Omental fat pad (tissue), 4 donors: ENCODE results near the gene SUMO3. TPM values are rescaled to one million over a fixed set of nuclear protein-coding genes. Genes with fewer than 3 reads are reported as not detected.
A peak's percentile ranks its signal among the peaks of the same experiment; 100 is the strongest.

Experiments used
- ATAC-seq: fragments of 150-250 bp; one replicate; pipeline ENCODE4 v1.9.1; 2016; ENCODE audit warnings: mild to moderate bottlenecking, moderate library complexity; ENCODE audit not compliant: low FRiP score
- DNase-seq: peaks from one replicate; pipeline ENCODE4 v3.0.0-alpha.2; 2019; ENCODE audit warnings: low spot score
- total RNA-seq, 4 donors: library from RNA; depleted of rRNA; stranded (reverse); fragments of >200 nt; gene quantifications; one replicate each; pipeline ENCODE4 v1.1.0, GENCODE V29; 2016
- TF ChIP-seq, protein P1 (sequence below), 3 donors: fragments of 450-650 bp; IDR thresholded peaks; one replicate each; pipeline ENCODE4 v1.5.1; 2016 to 2017; ENCODE audit warnings: antibody characterized with exemption in 3 of 3, mild to moderate bottlenecking in 3 of 3, moderate library complexity in 2 of 3

The SUMO3 gene
- total RNA-seq, 4 donors from 2014 or later, result 55.5 to 62.9 (median 60.2) TPM

DNA sequence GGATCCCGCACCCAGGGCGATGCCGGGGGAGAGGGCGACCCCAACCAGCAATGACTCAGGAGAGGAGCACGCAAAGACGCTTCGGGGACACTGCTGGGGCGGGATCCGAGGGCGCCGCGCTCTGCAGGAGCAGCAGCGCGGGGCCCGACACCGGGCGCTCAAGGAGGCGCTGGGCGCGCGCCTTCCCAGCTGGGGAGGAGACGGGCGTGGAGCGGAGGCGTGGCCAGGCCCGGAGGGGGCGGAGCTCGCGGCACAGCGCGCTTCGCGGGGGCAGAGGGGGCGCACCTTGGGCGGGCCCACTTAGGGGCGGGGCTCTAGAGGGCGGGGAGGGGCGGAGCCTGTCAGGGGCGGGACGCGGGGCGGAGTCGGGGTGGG, 369 bp downstream of the SUMO3 start:
- TF ChIP-seq, protein P1, sequence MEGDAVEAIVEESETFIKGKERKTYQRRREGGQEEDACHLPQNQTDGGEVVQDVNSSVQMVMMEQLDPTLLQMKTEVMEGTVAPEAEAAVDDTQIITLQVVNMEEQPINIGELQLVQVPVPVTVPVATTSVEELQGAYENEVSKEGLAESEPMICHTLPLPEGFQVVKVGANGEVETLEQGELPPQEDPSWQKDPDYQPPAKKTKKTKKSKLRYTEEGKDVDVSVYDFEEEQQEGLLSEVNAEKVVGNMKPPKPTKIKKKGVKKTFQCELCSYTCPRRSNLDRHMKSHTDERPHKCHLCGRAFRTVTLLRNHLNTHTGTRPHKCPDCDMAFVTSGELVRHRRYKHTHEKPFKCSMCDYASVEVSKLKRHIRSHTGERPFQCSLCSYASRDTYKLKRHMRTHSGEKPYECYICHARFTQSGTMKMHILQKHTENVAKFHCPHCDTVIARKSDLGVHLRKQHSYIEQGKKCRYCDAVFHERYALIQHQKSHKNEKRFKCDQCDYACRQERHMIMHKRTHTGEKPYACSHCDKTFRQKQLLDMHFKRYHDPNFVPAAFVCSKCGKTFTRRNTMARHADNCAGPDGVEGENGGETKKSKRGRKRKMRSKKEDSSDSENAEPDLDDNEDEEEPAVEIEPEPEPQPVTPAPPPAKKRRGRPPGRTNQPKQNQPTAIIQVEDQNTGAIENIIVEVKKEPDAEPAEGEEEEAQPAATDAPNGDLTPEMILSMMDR (IDR thresholded peaks at IDR 0.05), result no peak
- DNase-seq, result peak; percentile 64
- ATAC-seq, result peak; percentile 83

DNA sequence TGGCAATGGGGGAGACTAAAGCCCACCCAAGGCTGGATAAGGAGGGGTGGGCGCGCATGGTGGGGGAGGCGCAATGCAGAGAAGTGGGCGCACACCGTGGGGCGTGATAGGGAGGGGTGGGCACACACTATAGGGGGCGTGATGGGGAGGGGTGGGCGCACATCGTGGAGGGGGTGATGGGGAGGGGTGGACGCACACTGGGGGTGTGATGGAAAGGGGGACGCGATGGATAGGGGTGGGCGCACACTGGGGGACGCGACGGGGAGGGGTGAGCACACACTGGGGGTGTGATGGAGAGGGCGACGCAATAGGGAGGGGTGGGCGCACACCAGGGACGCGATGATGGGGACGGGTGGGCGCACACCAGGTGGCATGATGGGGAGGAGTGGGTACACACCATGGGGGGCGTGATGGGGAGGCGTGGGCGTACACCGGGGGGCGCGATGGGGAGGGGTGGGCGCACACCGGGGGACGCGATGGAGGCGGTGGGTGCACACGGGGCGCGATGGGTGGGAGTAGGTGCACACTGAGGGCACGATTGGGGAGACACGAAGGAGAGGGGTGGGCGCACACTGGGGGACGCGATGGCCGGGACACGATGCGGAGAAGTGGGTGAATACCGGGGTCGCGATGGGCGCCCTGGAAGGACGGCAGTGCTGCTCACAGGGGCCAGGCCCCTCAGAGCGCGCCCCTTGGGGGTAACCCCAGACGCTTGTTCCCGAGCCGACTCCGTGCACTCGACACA, 929 bp downstream of the SUMO3 start:
- ATAC-seq (no peak), DNase-seq (no peak)

DNA sequence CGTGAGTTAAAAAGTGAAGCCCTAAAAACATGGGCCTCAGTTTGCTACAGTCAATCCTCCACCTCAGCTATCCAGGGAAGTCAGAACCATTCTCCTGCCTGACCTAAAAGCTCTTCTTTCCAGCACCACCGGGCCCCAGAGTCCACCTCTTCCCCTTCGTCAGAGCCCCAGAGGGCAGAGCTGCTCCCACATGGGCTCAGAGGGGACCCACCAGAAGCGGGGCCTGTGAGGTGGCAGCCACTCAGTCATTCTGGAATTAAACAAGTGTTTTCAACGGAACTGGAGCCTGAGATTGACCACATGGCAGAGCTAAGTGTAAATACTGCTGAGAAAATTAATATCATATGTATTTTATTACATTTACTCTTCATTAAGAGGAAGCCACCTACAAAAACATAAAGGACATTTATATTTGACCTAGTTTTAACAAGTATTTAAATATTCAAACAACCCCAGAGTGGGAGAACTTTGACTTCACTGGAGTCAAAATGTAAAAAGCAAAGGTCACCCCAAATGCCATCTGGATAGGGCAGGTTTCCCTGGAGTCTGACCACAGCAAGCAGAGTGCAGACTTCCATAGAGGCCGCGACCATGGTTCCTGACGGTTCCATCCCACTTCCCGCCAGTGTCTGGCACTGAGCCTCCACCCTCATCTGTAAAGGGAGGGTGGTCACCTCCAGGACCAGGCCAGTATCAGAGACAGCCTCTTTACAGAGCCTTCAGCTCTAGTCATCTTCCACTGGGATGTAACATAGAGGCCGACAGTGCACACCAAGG, 1.8 kb downstream of the SUMO3 start:
- DNase-seq (no peak), ATAC-seq (no peak)
- TF ChIP-seq, protein P1 (IDR thresholded peaks at IDR 0.05), result no peak

More for the DNA sequence above, 929 bp downstream of the SUMO3 start:
- TF ChIP-seq, protein P1 (IDR thresholded peaks at IDR 0.05), result no peak

DNA sequence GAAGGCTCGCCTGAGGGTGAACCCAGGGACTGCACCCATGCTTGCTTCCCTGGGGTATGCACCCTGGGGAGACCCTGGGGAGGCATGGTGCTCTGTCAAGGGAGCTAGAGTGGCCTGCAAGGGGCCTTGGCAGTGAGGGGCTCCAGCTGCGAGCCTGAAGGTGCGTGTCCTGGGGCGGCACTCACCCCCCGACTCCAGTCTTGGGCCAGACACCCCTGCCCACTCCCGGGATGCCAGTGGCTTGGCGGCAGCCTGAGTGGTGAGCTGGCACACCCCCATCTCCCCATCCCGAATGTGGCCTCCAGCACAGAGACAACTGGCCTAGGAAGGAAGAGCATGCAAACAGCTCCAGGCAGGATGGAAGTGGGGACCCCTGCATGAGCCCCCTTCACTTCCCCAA, 2.6 kb downstream of the SUMO3 start:
- ATAC-seq, result no peak
- no peak for DNase-seq
- TF ChIP-seq, protein P1 (IDR thresholded peaks at IDR 0.05), result no peak

DNA sequence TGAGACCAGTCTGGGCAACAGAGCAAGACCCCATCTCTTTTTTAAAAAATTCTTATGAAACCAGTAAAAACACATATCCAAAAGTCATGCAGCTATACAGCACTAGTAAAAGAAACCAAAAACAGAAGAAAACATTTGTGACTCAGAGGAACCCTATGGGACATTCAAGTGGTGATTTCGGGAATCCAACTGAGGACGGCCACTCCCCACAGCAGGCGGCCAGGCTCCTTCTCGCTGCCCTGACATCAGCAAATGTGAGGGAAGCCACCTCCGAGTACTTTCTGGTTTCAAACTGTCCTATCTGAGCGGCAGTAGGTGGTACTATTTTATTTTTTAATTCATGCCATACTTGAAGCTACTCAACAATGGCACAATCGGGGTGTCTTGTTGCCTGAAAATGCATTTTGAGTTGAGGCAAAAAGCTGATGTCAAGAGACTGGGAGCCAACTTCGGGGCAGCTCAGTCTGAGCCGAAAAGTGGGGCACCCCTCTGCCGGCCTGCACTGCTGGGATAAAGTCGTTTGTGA, 3.3 kb downstream of the SUMO3 start:
- no peak for DNase-seq

DNA sequence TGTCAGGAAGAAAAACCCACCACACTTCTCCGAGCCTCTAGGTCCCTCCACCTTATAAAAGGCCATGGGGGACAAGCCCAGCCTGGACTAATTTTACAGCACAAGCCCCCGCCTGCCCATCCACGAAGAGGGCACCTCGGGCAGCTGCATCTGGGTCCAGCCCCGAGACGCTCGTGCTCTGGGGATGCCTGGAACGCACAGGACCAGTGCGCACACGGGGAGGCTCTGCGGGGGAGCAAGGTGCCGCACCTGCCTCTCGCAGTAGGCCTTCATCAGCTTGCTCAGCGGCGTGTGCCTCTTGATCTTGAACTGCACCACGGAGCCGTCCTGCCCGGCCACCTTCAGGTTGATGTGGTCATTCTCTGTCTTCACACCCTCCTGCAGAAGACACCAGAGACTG, 4.1 kb downstream of the SUMO3 start:
- DNase-seq, result no peak
- no peak for ATAC-seq
- TF ChIP-seq, protein P1 (IDR thresholded peaks at IDR 0.05), result no peak

More for the DNA sequence above, 3.3 kb downstream of the SUMO3 start:
- ATAC-seq, result no peak
- TF ChIP-seq, protein P1 (IDR thresholded peaks at IDR 0.05), result no peak
